Stimulated activated CD8-positive, alpha-beta memory T cell treated with anti-CD3 and anti-CD28 coated beads, Interleukin-4, amount 100 ng/mL, for 1 hour (primary cell): ENCODE measurements around the gene CREBBP.

Experiments used
- DNase-seq, 2 donors: peaks; one replicate each; pipeline ENCODE4 v3.0.0-alpha.2; 2020; ENCODE audit warnings: low read depth in 2 of 2, low spot score in 1 of 2

Gene CREBBP

GRCh38 chr16:3879887-3880564, 487 bp downstream of the CREBBP start:
- DNase-seq: peak; percentile 33 to 40

DNA sequence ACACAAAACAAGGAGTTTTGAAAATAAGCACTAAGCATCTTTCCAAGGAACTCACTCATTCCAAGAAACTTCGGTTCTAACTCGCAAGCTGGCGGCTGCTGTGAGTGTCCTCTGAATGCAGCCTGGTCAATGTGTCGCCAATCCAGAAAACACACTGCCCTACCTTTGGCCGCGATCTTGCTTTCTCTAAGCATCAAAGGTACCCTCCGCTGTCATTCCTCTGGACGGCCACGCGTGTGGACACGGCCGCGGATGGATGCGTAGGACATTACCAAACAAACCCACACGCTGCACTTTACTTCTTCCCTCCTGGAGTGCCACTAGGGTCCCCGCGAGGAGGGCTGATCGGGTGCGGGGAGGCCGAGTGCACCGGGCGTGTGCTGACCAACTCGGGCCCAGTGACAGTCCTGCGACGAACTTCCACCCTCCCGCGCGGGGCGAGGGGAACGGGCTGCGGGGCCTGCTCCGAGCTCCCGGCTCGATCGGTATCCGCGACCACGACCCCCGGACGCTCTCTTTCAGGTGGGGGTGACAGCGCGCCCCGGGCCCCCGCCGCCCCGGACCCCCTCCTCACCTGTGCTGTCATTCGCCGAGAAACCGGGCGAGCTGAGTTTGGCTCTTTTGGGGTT, 1.1 kb downstream of the CREBBP start:
- DNase-seq: no peak

DNA sequence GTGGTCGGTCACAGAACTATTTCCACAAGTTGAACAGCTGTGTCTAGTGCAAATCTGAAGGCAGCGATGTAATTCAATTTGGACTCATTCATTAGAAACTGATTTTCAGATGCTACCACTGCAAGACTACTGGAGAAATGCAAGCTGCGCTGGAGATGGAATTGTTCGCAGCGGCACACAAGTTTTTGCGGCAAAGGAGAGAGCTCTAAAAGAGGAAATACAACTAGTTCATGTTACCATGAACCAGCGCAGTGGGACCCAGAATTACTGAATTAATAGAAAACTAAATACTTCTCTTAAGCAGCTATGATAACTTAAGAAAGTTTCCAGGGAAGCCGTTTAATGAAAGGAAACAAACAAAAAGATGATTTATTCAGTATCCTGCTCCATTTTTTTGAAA, 1.9 kb downstream of the CREBBP start:
- DNase-seq: no peak

DNA sequence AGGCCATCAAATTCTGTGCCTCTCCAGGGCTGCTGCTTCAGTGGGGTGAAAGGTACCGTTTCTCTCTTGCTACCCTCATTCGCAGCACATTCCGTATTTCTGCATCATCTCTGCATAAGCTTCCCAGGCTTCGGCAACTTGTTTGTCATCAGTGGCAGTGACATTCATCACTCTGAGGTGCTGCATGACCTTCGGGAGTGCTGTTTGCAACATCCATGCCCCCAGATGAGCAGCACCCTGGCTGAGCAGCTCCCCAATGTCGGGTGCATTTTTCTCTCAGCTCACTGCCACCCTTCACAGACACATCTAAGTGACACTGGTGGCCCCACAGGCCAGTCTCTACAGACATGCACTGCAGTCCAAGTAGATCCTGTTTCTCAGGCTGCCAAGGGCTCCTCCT, 3.8 kb downstream of the CREBBP start:
- DNase-seq: no peak

- no peak for DNase-seq
Observed at GRCh38 chr16:3876160-3876559, 4.4 kb downstream of the CREBBP start.

DNA sequence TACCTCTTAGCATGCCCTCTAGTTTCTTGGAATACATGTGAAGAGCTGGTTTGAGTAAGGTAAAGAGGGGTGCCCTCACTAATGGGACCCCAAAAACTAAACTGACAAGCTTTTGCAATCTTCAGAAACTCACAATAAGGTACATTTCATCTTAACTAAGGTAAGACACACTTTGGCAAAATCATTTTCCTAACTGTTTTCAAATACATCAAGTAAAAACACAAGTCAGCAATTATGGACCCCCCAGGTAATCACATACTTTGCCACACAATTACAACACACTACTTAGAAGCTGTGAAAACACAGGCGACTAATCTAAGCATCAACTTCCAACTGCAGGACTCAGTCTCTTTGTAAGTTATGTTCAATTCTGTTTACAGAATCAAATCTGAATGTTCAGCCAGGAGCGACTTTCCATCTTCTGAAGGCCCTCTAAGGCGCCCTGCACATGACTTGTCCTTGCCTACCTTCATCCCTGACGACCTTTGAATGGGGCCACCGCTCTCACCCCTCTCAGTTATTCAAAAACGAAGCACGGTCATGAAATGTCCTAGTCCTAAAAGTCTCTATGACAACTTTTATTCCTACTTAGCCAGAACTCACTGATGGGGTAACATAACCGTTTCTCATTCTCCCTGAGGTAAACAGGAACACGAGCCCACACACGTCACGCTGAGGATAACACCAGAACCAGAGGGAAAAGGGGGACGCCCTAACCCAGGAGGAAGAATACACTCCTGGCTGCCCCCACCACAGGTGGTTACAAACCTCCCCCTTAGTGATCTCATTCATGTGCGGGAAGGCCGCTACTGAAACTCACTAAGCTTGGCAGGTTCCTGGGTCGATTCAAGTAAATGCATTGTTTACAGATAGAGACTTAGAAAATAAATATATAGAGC, 5.5 kb downstream of the CREBBP start:
- no peak for DNase-seq

DNA sequence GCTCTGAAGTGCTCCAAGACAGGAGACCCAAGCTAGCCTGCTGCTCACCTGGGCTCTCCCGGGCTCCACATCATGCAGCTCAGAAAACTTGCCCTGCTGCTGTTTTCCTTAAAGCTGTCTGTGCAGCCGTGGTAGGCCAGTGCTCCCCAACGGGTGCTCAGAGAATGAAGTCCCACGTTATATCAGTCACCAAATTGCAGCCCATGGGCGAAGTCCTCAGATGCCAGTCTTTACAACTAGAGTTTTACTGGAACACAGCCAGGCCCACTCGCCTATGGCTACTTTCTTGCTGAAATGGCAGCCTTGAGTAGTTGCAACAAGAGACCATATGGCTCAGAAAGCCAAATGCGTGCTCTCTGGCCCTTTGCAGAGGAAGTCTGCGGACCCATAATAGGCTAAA, 6.3 kb downstream of the CREBBP start:
- no peak for DNase-seq

- no peak for DNase-seq
Observed at GRCh38 chr16:3873482-3874173, 6.9 kb downstream of the CREBBP start.

DNA sequence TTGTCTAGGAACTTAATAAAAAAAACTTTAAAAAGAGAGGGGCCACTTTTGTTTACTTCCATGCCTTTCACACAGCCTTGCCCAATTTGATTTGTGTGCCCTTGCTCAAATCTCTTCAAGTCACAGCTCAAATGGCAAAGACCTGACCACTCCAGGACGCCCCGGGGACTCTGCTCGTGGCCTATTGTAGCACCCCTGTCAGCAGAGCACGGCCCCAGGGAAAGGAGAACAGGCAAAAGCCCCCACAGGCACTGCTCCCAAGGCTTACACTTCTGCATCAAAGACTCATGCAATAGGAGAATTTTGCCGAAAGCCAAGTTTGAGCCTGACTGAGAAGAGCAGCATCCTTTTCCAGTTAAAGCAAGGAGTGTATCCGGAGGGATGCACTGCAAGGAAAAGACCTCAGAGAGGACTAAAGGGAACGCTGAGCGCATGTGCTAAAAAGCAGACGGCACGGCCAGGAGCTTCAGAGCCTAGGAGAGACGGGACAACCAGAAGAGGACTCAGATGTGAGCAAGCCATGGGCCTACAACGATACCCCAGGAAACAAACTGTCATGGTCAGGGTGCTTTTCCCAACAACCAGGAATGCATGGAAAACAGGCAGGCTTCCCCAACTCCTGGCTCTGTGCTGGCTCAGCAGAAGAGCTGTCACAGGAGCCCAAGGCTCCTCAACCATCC, 8.2 kb downstream of the CREBBP start:
- no peak for DNase-seq

DNA sequence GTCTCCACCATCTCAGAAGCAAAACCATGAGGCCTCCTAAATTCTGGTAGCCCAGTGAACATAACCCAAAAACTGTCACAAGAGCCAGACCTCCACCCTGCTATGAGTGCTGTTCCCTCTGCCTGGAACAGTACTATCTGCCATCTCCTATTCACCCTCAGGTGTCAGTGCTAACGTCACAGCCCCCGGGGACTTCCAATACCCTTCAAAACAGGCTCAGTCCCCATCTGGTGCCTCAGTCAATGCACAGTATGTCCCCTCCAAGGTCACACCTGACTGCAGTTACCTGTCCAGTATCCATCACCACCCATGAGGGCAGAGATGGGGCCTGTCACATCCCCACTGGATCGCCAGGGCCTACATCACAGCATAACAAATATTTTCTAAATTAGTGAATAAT, 11.5 kb downstream of the CREBBP start:
- no peak for DNase-seq

DNA sequence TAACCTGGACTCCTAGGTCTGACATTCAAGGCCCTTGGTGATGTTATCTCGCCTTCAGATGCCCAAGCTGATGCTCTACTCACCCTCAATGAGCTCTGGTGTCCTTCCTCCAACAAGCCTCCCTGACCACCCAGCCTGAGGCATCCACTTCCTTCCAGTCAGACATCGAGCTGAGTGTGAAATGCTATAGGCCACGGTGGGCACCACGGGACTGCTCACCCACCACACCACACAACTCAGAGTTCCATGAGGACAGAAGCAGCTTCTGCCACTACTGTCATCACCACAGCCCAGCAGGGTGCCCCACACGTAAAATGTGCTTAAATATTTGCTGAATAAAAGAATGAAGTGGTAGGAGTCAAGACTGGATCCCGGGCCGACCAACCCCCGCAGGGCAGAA, 12.0 kb downstream of the CREBBP start:
- DNase-seq: no peak

GRCh38 chr16:3866703-3867431, 13.6 kb downstream of the CREBBP start:
- no peak for DNase-seq

DNA sequence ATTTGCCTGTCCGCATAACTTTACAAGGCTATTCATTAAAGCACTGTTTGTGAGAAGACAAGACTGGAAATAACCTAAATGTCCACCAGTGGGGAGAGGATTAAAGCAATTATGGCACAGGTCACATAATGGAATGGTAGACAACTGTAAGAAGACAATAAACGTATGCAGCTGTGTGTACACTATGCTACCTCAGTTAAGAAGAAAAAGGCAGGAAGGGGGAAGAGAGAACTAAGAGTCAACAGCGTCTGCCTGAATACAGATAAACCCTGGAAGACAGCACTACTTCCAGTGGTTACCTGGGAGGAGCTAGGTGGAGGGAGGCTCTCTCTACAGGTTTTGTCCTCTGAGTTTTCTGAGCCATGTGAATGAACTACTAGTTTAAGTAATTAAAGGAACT, 15.3 kb downstream of the CREBBP start:
- DNase-seq: no peak

DNA sequence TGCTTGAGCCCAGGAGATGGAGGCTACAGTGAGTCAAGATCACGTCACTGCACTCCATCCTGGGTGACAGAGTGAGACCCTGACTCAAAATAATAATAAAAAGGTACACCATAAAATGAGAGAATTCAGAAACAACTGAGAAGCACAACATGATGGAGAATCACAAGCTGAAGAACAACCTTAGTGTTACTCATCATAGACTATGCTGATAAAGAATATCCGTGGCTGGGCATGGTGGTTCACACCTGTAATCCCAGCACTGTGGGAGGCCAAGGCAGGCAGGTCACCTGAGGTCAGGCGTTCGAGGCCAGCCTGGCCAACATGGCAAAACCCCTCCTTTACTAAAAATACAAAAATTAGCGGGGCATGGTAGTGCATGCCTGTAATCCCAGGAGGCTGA, 16.0 kb downstream of the CREBBP start:
- DNase-seq: no peak

GRCh38 chr16:3863587-3863986, 16.9 kb downstream of the CREBBP start:
- DNase-seq: no peak

GRCh38 chr16:3861808-3862451, 18.6 kb downstream of the CREBBP start:
- DNase-seq: no peak

DNA sequence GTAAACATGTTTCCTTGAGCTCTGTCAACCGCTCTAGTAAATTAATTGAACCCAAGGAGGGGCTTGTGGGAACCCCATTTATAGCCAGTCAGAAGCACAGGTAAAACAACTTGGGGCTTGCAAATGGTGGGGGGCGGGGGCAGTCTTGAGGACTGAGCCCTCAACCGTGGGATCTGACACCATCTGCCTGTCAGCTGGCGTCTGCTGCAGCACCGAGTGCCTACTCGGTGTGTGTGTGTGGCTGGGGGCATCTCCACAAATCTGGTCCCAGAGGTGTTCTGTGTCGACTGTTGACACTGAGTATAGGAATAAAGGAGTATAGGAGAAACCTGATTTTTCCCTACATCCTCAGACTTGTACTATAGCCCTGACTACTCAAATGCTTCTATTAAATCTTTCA, 20.6 kb downstream of the CREBBP start:
- DNase-seq: no peak

DNA sequence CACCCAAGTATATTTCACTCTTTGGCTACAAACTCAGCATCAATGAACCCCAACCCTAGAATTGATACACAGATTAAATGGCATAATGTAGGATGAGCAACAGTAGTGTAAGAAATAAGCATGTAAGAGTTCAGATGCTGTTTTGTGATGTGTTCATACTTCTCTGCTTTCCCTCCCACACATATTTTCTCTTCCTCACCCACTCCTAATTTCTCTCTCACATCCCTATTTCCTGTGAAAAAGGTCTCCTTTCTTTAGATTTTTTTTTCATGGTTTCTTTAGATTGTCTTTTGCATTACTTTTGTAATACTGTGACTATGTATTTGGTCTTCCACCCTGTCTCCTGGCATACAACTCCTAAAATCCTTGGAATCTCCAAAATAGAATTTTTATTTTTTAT, 21.7 kb downstream of the CREBBP start:
- DNase-seq: no peak

DNA sequence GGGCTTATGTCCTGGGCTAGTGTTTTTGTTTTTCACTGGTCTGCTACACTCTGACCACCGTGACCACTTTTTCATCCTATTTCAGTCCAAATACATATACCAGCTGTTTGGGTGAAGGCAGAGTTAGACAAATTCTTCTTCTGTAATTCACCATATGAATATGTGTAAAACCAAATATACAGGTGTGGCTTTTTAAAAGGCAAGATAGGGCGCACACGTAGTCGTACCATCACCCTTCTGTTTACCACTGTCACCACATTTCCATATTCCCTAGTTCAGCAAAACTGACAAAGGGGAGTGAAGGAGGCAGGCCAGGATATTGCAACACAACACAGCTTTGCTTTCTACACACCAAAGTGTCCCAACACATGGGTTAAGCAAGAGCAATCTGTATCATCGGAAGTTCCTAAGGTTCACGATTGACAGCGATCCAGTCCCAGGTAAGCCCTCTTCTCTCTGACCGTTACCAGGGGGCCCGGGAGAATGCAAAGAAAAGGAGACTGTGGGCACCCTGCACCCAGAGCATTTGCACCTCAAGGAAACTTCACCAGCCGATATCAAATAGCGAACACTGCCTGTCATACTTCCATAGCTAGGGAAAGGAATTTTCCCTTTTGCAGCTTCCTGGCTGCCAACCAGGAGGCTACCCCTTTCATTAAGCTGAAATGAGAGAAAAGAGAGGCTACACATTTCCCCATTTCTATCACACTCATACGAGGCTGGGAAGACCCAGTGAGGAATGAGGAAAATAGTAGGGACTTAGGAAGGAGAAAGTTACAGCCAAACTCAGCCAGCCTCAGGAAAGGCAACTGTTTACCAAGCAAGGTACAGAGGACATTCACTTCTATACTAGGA, 23.1 kb downstream of the CREBBP start:
- no peak for DNase-seq
